Naive thymus-derived CD4-positive, alpha-beta T cell (primary cell): ENCODE results near the gene HOXD1. TPM values are rescaled to one million over a fixed set of nuclear protein-coding genes. Genes with fewer than 3 reads are reported as not detected.

ENCODE experiments used
- ATAC-seq: fragments of 150-1000 bp; cut with Tn5 transposase; 2 replicates; pipeline ENCODE4 v1.10.0; 2021; ENCODE audit warnings: mild to moderate bottlenecking, moderate library complexity
- CTCF ChIA-PET: fragments of 350-600 bp; sonication (Branson Sonifier 250); formaldehyde crosslinking; loops from one replicate; lab custom pipeline; 2021; ENCODE audit warnings: antibody characterized with exemption; lab: Charles Lee
- POLR2A ChIA-PET: fragments of 350-600 bp; sonication (Branson Sonifier 250); formaldehyde crosslinking; loops from one replicate; lab custom pipeline; 2021; ENCODE audit warnings: antibody characterized with exemption, inconsistent platforms; lab: Charles Lee
- DNase-seq, 9 donors: peaks; one replicate each; pipeline versions ENCODE4 v3.0.0 to v3.0.0-alpha.2; 2020 to 2022; ENCODE audit warnings: mixed read lengths in 1 of 9
- H3K27ac ChIP-seq: one replicate; pipeline ENCODE4 v1.7.0; 2013; ENCODE audit warnings: mild to moderate bottlenecking, low read depth, low read length, moderate library complexity
- H3K27me3 ChIP-seq, 2 donors: one replicate each; pipeline ENCODE4 v1.7.0; 2013; ENCODE audit warnings: low read length in 2 of 2, mild to moderate bottlenecking in 2 of 2, moderate library complexity in 2 of 2; ENCODE audit not compliant: control insufficient read depth in 2 of 2, insufficient read depth in 2 of 2
- H3K36me3 ChIP-seq, 3 experiments: 1 replicate in 2 of 3; 2 replicates in 1 of 3; pipeline ENCODE4 v1.7.0; 2013; ENCODE audit warnings: low read length in 3 of 3, mild to moderate bottlenecking in 3 of 3, moderate library complexity in 1 of 3; ENCODE audit not compliant: insufficient read depth in 3 of 3, control insufficient read depth in 2 of 3
- H3K4me1 ChIP-seq, 2 donors: one replicate each; pipeline ENCODE4 v1.7.0; 2013; ENCODE audit warnings: low read length in 2 of 2, mild to moderate bottlenecking in 2 of 2, moderate library complexity in 1 of 2; ENCODE audit not compliant: control insufficient read depth in 2 of 2, insufficient read depth in 2 of 2
- H3K4me3 ChIP-seq: 2 replicates; pipeline ENCODE4 v1.7.0; 2013; ENCODE audit warnings: mild to moderate bottlenecking, low read length
- H3K9me3 ChIP-seq, 3 experiments: 1 replicate in 2 of 3; 2 replicates in 1 of 3; pipeline ENCODE4 v1.7.0; 2013; ENCODE audit warnings: low read length in 3 of 3; ENCODE audit not compliant: control insufficient read depth in 2 of 3
- H3K27ac Mint-ChIP-seq, 9 donors: one replicate each; pipeline ENCODE4 v1.8.0; 2020 to 2022; ENCODE audit warnings: mixed read lengths in 9 of 9, mild to moderate bottlenecking in 8 of 9, moderate library complexity in 5 of 9, inconsistent platforms in 2 of 9
- H3K27me3 Mint-ChIP-seq, 5 donors: one replicate each; pipeline ENCODE4 v1.8.0; 2021 to 2022; ENCODE audit warnings: mixed read lengths in 5 of 5, mild to moderate bottlenecking in 1 of 5
- H3K36me3 Mint-ChIP-seq, 5 donors: one replicate each; pipeline ENCODE4 v1.8.0; 2020 to 2022; ENCODE audit warnings: mixed read lengths in 5 of 5, mild to moderate bottlenecking in 3 of 5, inconsistent platforms in 1 of 5
- H3K4me1 Mint-ChIP-seq, 7 donors: one replicate each; pipeline ENCODE4 v1.8.0; 2020 to 2022; ENCODE audit warnings: mixed read lengths in 7 of 7, mild to moderate bottlenecking in 3 of 7, inconsistent platforms in 1 of 7
- H3K4me3 Mint-ChIP-seq, 10 donors: one replicate each; pipeline ENCODE4 v1.8.0; 2020 to 2022; ENCODE audit warnings: mild to moderate bottlenecking in 10 of 10, mixed read lengths in 10 of 10, moderate library complexity in 6 of 10, inconsistent platforms in 2 of 10
- H3K9me3 Mint-ChIP-seq, 11 donors: one replicate each; pipeline ENCODE4 v1.8.0; 2020 to 2022; ENCODE audit warnings: mixed read lengths in 11 of 11, mild to moderate bottlenecking in 4 of 11, inconsistent platforms in 1 of 11, moderate library complexity in 1 of 11
- intact Hi-C, 2 donors: fragments of 100-400 bp; cut with micrococcal nuclease; formaldehyde crosslinking; loops; one replicate each; pipeline ENCODE4 v1.15.1; 2023
- polyA plus RNA-seq, 2 donors: library from polyadenylated mRNA; unstranded; fragments of 300-500 nt; fragmentation: Illumina TruSeq; gene quantifications; one replicate each; pipeline ENCODE4 v1.2.3, GENCODE V29; 2021
- total RNA-seq, 6 experiments: library from RNA in 5 of 6; stranded (reverse) in 5 of 6; gene quantifications; 1 replicate in 5 of 6; 2 replicates in 1 of 6; pipeline ENCODE4 v1.2.3 and lab custom pipeline; 2021 to 2026

Gene HOXD1
- total and polyA plus RNA-seq, 7 experiments from 2014 or later: not detected

DNA sequence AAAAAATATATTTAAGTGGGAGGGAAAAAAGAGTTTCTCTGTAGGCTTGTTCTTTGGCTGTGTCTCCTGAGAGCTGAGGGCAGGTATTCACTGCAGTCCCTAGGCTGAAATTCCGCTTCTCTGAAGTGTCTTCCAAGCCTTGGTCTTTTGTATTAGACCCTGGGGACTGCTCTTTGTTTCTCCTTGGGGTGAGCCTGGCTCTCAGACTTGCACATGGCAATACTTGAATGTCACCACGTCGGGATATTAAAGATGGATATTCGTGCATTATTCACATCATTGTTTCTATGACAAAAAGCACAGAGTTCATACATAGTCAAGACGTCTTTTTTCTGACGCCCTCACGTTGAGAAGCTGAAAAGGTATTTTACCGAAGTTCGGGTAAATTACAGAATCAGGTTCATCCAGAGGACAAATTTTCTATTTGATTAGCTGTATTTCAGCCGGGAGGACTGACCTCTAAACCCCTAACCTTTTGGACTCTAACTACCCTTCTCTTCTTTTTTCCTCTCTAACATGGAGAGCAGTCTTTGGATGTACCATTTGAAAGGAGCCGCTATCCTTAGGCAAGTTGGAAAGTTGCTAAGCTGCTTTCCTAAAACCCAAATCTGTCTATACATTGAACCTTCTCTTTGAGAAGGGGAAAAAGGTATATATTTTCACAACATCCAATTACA is 33.8 kb upstream of the HOXD1 start:
- DNase-seq (no peak), ATAC-seq (no peak)
- intact Hi-C loops: no loop called here
- POLR2A ChIA-PET: interaction anchor here (0.6 kb wide), 1 partner anchor 17 kb away, joined by 3 read pairs; no protein-coding TSS in a partner anchor
- Mint-ChIP-seq H3K9me3 (peaks cover 0 to 10% (median 0%) of the 10 kb centered on the region in 11 donors), H3K36me3 (peaks cover 0 to 3% (median 0%) of the 10 kb centered on the region in 5 donors), H3K27me3 (peaks cover 69 to 89% (median 83%) of the 10 kb centered on the region in 5 donors), H3K27ac (no peak overlapping the region), H3K4me3 (peak overlapping the region in 1 of 10 donors; percentile 68), H3K4me1 (peaks cover 0 to 30% (median 19%) of the 10 kb centered on the region in 7 donors)
- CTCF ChIA-PET: interaction anchor here (0.5 to 0.7 kb wide), 3 partner anchors 38 to 400 kb away, joined by 3 to 4 read pairs (median 3); no protein-coding TSS in a partner anchor
- no peak overlapping the region for H3K4me3 ChIP-seq
- peaks cover 0 to 5% of the 10 kb centered on the region in 2 donors for H3K4me1 ChIP-seq
- no peaks in the 10 kb centered on the region for H3K36me3 ChIP-seq
- H3K9me3 ChIP-seq: no peaks in the 10 kb centered on the region
- no peak overlapping the region for H3K27ac ChIP-seq
- peaks cover 9 to 47% of the 10 kb centered on the region in 2 donors for H3K27me3 ChIP-seq

DNA sequence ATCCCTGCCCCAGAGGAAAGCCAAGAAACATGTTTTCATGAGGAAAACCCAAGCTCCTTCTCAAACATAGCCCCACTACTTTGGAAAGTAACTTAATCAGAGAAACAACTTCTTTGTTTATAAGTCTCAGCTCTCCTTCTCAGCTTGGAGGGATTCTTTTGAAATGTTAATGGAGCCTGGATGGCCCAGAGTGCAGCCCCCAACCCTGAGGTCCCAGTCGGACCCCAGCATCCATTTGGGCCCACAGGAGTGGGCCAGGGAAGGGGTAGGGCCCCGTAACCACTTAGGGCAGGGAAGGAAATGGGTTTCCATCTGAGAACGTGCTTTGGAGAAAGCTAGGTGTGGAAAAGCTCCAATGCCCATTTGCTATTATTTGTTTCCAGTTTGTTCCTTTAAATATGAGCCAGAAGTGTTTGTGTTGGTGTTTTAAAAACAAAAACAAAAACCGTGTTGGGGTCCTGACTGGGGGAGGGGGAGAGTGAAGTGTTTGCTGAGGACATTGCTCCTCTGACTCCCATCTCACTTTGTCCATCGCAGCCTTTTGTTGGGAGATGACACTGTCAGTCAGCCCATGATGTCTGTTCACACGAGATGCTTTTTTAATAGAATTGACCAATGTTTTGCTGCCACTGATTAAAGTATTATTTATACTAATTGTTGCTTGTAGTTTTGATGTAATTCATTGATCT is 33.0 kb upstream of the HOXD1 start:
- H3K27ac ChIP-seq: no peak overlapping the region
- H3K4me3 ChIP-seq: no peak overlapping the region
- Mint-ChIP-seq H3K9me3 (peaks cover 0 to 7% (median 0%) of the 10 kb centered on the region in 11 donors), H3K4me3 (no peak overlapping the region), H3K4me1 (peaks cover 0 to 24% (median 15%) of the 10 kb centered on the region in 7 donors), H3K36me3 (peaks cover 0 to 3% (median 0%) of the 10 kb centered on the region in 5 donors), H3K27me3 (peaks cover 64 to 88% (median 79%) of the 10 kb centered on the region in 5 donors), H3K27ac (no peak overlapping the region)
- no peaks in the 10 kb centered on the region for H3K36me3 ChIP-seq
- ChIA-PET CTCF (interaction anchor here (0.5 kb wide), 1 partner anchor 399 kb away, joined by 3 read pairs; no protein-coding TSS in a partner anchor), POLR2A (no interaction called here)
- H3K9me3 ChIP-seq: no peaks in the 10 kb centered on the region
- intact Hi-C loops: loop anchor here in 1 of 2 donors (2.0 kb wide), 1 partner anchor 23 kb away; no protein-coding TSS in a partner anchor
- peaks cover 0 to 6% of the 10 kb centered on the region in 2 donors for H3K4me1 ChIP-seq
- no peak for DNase-seq
- H3K27me3 ChIP-seq: peaks cover 11 to 43% of the 10 kb centered on the region in 2 donors
- no peak for ATAC-seq

DNA sequence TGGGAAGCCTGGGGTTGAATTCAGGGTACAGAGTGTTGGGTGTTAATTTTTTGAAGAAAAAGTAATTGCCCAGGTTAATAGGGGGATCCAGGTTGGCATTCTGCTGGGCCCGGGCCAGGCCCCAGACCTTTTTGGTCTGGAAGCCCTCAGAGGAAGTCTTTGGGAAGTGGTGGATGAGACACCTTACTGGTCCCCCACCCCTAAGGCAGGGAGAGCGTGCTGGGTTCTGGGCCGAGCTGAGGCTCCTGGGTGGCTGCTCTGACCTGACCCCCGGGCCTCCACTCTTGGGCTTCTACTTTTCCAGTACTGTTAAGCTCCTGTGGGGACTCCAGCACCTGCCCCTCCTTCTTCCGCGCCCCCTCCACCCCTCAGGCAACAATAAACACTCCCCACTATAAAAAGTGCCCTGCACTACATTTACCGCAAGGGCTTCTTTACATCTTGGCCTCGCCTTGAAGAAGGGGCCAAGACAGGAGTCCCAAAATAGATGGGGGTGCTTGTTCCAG is 32.1 kb upstream of the HOXD1 start:
- Mint-ChIP-seq H3K27me3 (peaks cover 65 to 88% (median 79%) of the 10 kb centered on the region in 5 donors), H3K4me1 (peaks cover 0 to 23% (median 14%) of the 10 kb centered on the region in 7 donors), H3K27ac (peak overlapping the region in 1 of 9 donors; percentile 65), H3K4me3 (peak overlapping the region in 4 of 10 donors; percentile 22 to 60 (median 36)), H3K9me3 (peaks cover 0 to 5% (median 0%) of the 10 kb centered on the region in 11 donors), H3K36me3 (peaks cover 0 to 3% (median 0%) of the 10 kb centered on the region in 5 donors)
- Histone ChIP-seq H3K36me3 (no peaks in the 10 kb centered on the region), H3K27me3 (peaks cover 8 to 40% of the 10 kb centered on the region in 2 donors), H3K4me1 (peaks cover 0 to 6% of the 10 kb centered on the region in 2 donors), H3K9me3 (no peaks in the 10 kb centered on the region), H3K27ac (no peak overlapping the region), H3K4me3 (no peak overlapping the region)
- DNase-seq: no peak
- intact Hi-C loops: loop anchor here in 1 of 2 donors (2.0 kb wide), 1 partner anchor 24 kb away; no protein-coding TSS in a partner anchor
- ATAC-seq: no peak
- ChIA-PET CTCF (no interaction called here), POLR2A (no interaction called here)

- Histone ChIP-seq H3K9me3 (no peaks in the 10 kb centered on the region), H3K36me3 (no peaks in the 10 kb centered on the region), H3K4me1 (peaks cover 0 to 6% of the 10 kb centered on the region in 2 donors), H3K27me3 (peaks cover 8 to 46% of the 10 kb centered on the region in 2 donors), H3K27ac (no peak within 1 kb of the TSS), H3K4me3 (no peak within 1 kb of the TSS)
- intact Hi-C loops: loop anchor here in 1 of 2 donors (2.0 kb wide), 1 partner anchor 24 kb away; no protein-coding TSS in a partner anchor
- ChIA-PET POLR2A (no interaction called here), CTCF (no interaction called here)
- H3K4me3 Mint-ChIP-seq: peak within 1 kb of the TSS; percentile 32 to 78 (median 59)
- H3K4me1 Mint-ChIP-seq: peaks cover 0 to 23% (median 15%) of the 10 kb centered on the region in 7 donors
- peak within 1 kb of the TSS in 2 of 9 donors; percentile 28 to 87 for H3K27ac Mint-ChIP-seq
- peaks cover 69 to 90% (median 83%) of the 10 kb centered on the region in 5 donors for H3K27me3 Mint-ChIP-seq
- DNase-seq (no peak), ATAC-seq (no peak)
- H3K9me3 Mint-ChIP-seq: peaks cover 0 to 5% (median 0%) of the 10 kb centered on the region in 11 donors
- H3K36me3 Mint-ChIP-seq: peaks cover 0 to 3% (median 0%) of the 10 kb centered on the region in 5 donors
Measured at GRCh38 chr2:176156807-176157498, 31.5 kb upstream of the HOXD1 start, which contains the start of gene HOXD3. Gene HOXD3 (plus strand): TSS chr2:176157307. CDS start chr2:176169115, 11,808 bp downstream.

DNA sequence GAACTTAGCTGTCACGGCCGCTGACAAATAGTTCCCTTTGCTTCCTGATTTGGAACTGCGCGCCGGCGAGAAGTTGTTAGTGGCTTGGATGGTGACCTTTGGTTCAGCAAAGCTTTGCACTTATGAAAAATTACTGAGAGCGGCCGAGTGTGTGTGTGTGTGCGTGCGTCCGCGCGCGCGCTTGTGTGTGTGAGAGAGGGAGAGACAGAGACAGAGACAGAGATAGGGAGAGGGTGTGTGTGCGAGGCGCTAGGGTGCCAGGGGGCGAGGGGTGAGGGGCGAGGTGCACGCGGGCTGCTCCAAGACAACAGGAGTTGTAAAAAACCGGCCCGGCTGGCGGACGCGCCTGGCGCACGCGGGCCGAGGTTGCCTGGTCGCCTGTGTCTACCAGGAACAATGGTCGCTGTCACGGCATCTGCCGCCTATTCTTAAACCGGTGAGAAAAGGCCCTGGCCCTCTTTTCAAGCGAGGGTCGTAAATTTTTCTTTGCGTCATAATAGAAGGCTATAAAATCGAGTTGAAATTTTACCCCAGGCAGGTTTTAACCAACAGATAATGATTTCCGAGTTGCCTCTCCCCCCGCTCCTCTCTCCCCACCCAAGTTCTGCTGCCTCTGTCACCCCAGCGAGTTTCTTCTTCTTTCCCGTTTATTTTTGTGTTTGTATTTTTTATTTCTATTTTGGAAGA is 30.8 kb upstream of the HOXD1 start:
- peaks cover 0 to 8% (median 0%) of the 10 kb centered on the region in 11 donors for H3K9me3 Mint-ChIP-seq
- H3K27me3 Mint-ChIP-seq: peaks cover 70 to 91% (median 88%) of the 10 kb centered on the region in 5 donors
- ATAC-seq: no peak
- peaks cover 0 to 6% of the 10 kb centered on the region in 2 donors for H3K4me1 ChIP-seq
- H3K27me3 ChIP-seq: peaks cover 8 to 50% of the 10 kb centered on the region in 2 donors
- peaks cover 0 to 3% (median 0%) of the 10 kb centered on the region in 5 donors for H3K36me3 Mint-ChIP-seq
- no peak overlapping the region for H3K4me3 ChIP-seq
- H3K4me1 Mint-ChIP-seq: peaks cover 0 to 22% (median 18%) of the 10 kb centered on the region in 7 donors
- H3K9me3 ChIP-seq: no peaks in the 10 kb centered on the region
- H3K4me3 Mint-ChIP-seq: peak overlapping the region; percentile 32 to 78 (median 59)
- DNase-seq: no peak
- H3K27ac Mint-ChIP-seq: peak overlapping the region in 2 of 9 donors; percentile 28 to 87
- POLR2A ChIA-PET: no interaction called here
- H3K36me3 ChIP-seq: no peaks in the 10 kb centered on the region
- intact Hi-C loops: loop anchor here in 1 of 2 donors (2.0 kb wide), 1 partner anchor 25 kb away; no protein-coding TSS in a partner anchor
- CTCF ChIA-PET: no interaction called here
- no peak overlapping the region for H3K27ac ChIP-seq
